ENCODE measurements around the gene ADARB2.

Gene ADARB2

DNA sequence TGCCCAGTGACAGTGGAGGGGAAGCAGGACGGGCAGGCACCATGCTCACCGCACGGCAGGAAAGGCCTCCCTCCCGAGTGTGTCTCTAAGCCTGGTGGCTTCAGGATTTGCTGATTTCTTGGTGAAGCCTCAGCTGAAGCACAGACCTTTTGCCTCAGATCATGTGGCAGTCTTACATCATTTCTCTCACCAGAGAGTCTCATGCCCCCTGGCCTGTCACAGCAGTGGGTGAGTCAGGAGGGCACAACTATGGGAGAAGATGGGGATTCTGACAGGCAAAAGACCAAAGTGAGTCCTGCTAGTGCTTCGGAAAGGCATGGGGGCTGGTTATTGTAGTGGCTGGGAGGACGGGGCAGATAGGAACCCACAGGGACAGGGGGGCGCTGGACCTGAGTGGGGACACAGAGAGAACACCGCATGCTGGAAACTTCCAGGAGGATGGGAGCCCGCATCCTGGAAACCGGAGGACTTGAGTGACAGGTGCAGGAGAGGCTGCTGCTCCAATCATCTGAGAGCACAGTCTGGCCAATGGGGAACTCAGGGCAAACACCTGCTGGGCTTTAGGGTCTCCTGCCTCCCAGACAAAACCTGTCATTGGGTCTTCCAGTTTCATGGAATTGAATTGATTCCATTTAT, 166.8 kb downstream of the ADARB2 start:
- DNase-seq (ENCODE audit: low spot score), result no peak

GRCh38 chr10:1569208-1569607, 168.1 kb downstream of the ADARB2 start:
- no peak for DNase-seq (ENCODE audit: low spot score)

DNA sequence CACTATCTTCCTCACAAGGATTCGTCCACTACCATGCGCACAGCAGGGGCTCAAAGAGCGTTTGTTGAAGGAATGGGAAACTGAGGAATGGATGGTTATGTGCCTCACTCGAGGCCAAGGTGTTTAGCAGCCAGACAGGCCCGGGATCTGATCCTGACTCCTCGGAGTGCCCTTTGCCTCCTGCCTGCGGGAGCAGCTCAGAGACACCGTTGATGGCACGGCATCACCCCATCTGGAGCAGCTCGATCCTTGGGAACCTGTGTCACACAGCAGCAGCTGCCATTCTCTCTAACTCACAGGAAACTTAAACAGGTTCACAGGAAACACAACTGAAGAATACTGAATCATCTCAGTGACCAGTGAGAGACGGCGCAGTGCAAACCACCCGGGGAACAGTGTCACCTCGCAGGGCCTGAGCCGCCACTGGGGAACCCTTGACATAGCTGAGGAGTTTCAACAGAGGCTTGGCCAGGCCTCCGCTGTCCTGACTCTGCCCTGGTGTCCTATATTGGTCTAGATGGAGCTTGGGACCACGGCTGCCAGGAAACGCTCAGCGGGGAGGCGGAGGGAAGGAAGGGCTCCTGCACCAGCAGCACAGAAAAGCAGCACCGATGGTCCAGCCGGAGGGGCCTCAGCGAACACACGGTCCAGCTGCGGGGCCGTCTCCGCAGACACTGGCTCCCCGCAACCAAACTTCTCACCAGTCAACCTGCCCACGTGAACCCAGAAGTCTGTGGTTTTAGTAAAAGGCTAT, 169.4 kb downstream of the ADARB2 start:
- DNase-seq (ENCODE audit: low spot score), result no peak

- DNase-seq (ENCODE audit: low spot score), result no peak
Observed at GRCh38 chr10:1567152-1567551, 170.2 kb downstream of the ADARB2 start.

- DNase-seq (ENCODE audit: low spot score), result no peak
Observed at GRCh38 chr10:1564791-1565190, 172.5 kb downstream of the ADARB2 start.

DNA sequence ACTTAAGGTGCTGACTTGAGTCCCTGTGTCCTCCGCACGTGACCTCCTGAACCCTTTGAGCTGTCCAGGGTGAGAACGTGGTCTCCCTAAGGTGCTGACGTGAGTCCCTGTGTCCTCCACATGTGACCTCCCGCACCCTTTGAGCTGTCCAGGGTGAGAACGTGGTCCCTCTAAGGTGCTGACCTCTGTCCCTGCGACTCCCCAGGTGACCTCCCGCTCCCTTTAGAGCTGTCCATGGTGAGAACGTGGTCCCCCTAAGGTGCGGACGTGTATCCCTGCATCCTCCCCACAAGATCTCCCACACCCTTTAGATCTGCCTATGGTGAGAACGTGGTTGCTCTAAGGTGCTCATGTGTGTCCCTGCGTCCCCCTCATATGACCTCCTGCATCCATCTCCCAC, 174.3 kb downstream of the ADARB2 start:
- DNase-seq (ENCODE audit: low spot score), result no peak

GRCh38 chr10:1561731-1562337, 175.5 kb downstream of the ADARB2 start:
- no peak for DNase-seq (ENCODE audit: low spot score)

DNA sequence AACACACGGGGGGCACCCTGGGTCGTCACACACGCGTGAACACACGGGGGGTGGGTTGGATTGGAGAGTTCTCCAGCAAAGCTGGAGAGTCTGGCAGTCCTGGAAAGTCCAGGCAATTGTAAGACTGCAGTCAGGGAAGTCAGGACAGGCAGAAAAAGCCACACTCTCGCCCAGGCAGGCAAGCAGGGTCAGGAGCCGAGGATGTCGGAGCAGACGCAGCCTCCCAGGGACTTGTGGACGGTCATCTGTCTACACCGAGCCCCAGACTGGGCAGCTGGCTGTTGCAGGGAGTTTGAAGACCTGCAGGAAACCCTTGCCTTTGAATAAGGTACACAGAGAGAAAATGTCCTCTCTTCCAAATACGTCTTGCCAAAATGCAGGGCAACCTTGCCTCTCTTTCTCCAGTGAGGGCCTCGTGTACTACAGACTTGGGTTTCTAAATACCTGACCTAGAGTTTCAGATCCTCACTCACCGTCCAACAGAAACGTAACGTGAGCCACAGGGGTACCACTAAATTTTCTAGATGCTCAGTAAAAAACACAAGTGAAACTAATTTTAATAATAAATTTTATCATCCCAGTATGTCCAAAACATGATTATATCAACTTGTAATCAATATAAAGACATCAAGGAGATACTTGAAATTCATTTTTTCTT, 176.7 kb downstream of the ADARB2 start:
- DNase-seq (ENCODE audit: low spot score), result no peak

GRCh38 chr10:1559761-1560160, 177.6 kb downstream of the ADARB2 start:
- no peak for DNase-seq (ENCODE audit: low spot score)

- no peak for DNase-seq (ENCODE audit: low spot score)
Observed at GRCh38 chr10:1559311-1559710, 178.0 kb downstream of the ADARB2 start.

DNA sequence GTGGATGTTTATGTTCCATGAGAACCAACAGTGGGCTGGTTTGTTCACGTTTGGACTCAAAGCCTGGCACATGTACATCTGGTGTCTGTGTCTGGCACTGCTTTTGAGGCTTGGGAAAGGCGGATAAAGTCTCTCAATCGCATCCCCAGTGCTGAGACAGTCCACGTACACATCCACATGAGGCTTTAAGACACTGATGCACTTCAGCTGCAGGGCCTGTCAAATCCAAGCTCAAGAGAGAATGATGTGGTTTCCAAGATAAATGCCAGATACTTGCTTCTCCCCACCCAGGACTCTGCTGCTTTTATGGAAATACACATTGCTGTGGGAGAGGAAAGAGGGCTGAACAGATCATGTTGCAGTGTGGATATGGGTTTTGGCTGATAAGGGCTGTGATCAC, 178.4 kb downstream of the ADARB2 start:
- DNase-seq (ENCODE audit: low spot score), result no peak

DNA sequence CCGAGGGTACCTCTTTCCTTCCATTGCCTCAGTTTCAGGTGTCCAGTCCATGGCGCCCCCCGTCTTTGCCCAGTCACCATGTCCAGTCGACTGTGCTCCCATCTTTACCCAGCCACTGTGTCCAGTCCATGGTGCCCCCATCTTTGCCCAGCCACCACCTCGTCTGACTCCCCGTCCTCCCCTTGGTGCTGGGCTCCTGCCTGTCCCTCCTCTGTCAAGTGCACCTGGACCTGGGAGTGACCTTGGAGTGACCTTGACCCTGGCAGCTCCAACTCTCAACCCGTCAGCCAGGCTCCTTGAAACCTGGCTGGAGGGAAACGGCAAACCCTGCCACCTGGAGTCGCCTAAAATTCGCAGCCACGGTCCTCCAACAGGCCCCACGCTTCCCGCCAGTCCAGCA, 180.2 kb downstream of the ADARB2 start:
- DNase-seq (ENCODE audit: low spot score), result no peak

DNA sequence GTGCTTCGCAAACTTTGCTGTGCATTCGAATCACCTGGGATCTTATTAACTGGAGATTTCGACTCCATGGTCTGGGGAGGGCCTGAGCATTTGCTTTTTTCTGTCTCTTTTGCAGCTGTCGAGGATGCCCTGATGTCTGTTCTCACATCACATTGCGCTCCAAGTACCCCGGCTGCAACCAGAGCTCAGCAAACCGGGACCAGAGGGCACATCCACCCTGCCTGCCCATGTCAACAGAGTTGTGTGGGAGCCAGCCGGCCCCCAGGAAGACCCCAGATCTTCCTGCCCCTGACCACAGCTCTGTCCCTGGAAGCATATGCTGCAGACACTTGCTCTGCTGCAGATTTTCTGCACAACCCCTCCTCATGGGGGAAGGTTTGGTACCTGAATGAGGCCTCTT, 180.8 kb downstream of the ADARB2 start:
- no peak for DNase-seq (ENCODE audit: low spot score)

GRCh38 chr10:1553951-1554350, 183.4 kb downstream of the ADARB2 start:
- DNase-seq (ENCODE audit: low spot score), result no peak

- no peak for DNase-seq (ENCODE audit: low spot score)
Observed at GRCh38 chr10:1552881-1553670, 184.2 kb downstream of the ADARB2 start.

GRCh38 chr10:1552406-1552805, 184.9 kb downstream of the ADARB2 start:
- no peak for DNase-seq (ENCODE audit: low spot score)

DNA sequence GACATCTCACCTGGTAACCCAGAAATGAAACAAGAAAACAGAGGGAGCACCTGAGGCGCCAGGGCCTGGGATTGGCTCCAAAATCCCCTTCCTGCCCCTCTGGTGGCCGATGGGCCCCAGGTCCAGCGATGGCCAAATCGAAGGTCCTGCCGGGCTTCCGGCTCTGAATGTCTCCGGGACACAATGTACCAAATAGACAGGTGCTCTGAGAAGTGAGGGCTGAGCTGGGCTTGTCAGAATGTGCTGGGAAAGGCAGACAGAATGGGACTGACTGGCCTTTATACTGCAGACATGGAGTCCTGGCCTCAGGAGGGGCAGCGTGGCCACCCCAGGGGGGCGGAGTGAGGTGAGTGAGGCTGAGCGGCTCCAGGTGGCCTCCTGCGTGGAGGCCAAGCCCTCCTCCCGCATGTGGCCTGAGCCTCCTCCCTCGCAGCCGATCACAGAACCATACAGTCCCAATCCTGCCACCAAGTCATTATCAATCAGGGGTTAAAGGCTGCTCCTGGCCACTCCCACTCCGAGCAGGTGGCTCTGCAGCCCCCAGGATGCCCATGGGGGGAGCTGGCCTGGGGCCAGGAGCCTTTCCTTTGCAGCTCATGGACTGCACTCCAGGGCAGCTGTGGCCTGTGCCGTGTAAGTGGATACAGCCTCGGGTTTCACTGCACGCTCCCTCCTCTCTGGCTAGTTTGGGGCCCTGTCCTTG, 185.5 kb downstream of the ADARB2 start:
- no peak for DNase-seq (ENCODE audit: low spot score)

- DNase-seq (ENCODE audit: low spot score), result no peak
Observed at GRCh38 chr10:1550616-1551015, 186.7 kb downstream of the ADARB2 start.

DNA sequence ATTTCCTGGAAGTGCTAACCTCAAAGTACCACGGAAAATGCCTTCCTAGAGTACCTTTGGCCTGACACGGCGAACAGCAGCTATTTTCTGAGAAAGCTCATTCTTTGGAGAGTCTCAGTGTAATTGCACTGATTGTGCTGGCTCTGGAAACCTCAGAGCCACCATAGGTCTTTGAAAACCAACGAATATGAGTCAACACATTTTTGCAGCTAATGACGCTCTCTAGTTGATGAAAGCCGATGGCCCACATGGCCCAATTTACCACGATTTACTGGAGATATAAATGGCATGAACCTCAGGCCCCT, 187.1 kb downstream of the ADARB2 start:
- no peak for DNase-seq (ENCODE audit: low spot score)

DNA sequence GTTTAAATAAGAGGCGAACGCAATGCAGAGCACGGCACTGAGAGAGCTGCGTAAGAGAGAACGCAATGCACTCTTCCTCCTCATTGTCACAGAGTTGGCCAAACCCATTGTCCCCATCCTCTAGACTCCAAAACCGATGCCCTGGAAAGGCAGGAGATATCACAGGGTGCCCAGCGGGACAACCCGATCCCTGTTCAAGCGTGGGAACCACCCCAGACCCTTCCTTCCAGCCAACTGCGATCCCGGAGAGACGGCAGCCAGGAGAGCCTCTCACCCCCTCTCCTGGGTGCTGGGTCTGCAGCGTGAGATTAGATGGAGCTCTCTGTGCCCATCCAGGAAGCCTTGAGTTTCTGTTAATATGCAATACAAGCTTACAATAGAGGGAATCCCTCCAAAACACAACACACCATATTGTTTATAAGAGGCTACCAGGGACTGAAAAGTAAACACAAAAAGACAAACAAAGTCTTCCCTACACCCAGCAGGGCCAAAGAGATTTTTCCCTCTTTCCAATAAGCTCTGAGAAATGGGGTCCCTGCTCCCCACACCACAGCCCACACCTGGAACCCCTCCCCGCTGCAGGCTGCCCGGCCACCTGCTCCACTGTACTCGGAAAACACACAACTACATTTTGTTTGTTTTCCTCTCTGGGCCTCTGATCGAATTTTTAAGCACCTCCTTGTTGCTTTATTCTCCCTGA, 187.6 kb downstream of the ADARB2 start:
- no peak for DNase-seq (ENCODE audit: low spot score)

- DNase-seq (ENCODE audit: low spot score), result no peak
Observed at GRCh38 chr10:1548596-1548995, 188.7 kb downstream of the ADARB2 start.

Data from ecto neural progenitor cell (in vitro differentiated cells).